Measurements from ENCODE around the gene TNRC18. TPM values are rescaled to one million over a fixed set of nuclear protein-coding genes. Genes with fewer than 3 reads are reported as not detected.
"Not testable (repeated sequence)": the region's sequence is repeated elsewhere in the genome, so short reads cannot be mapped to it uniquely, and the experiment has no call there.

The TNRC18 gene
- total RNA-seq, 2 donors from 2014 or later = 67.6 to 69.0 TPM

DNA sequence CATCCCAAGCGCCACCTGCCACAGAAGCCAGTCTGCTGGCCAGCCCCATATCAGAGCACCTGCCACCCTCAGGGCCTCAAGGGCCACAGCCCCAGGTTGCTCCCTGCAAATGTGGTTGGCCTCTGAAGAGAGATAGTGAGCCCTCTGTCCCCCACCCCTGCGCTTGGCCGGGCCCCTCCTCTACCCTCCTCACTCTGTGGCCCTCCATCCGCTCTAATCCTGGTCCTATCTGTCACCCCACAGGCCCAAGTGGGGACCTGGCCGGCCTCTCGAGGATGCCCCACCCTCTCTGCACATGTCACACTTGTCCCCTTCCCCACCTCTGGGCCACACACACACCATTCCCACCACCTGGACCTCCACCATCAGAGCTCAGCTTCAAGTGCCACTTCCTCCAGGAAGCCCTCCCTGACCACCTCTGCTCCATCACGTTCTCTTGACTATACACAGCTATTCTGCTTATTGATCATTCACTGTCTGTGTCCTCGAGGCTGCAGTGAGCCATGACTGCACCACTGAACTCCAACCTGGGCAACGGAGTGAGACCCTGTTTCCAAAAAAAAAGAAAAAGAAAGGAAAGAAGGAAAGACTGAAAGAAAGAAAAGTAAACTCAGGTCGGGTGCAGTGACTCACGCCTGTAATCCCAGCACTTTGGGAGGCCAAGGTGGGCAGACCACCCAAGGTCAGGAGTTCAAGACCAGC is 42.4 kb downstream of the TNRC18 start:
- Mint-ChIP-seq H3K4me3 (no peak overlapping the region), H3K27ac (no peak overlapping the region), H3K36me3 (ENCODE audit: insufficient read depth in 2 of 2) (peaks cover 0 to 1% of the 10 kb centered on the region in 2 donors), H3K27me3 (ENCODE audit: low read depth) (no peaks in the 10 kb centered on the region), H3K4me1 (ENCODE audit: low read depth) (peaks cover 11% of the 10 kb centered on the region), H3K9me3 (no peaks in the 10 kb centered on the region)
- DNase-seq = no peak
- ATAC-seq (replicated peaks in 1 of 2) = no peak

DNA sequence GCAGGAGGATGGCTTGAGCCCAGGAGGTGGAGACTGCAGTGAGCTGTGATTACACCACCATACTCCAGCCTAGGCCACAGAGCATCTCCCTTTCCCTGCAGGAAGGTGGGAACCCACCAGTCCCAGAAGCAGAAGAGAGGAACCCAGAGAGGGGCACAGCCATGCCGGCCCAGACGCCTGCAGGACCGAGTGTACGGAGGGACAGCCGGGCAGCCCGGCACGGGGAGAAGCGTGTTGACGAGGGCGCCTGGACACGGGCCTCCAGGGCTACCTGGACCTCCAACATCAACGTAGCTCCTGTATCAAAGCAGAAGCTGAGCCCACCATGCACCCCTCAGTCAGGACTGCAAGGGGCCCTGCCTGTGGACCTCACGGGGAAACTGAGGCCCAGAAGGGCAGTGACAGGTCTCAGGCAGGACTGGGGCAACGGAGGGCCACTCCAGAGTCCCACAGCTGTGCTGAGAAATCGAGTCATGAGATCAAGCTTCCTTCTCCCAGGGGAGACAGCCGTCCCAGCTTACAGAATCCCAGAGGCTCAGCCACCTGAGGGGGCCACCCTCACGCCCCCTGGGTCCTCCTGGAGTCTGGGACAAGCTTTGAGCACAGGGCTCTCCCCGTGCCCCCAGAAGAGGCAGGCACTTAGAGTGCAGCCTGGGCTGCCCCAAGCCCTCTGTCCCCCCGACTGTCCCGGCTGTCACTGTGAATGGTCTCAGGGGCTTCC is 43.1 kb downstream of the TNRC18 start:
- Mint-ChIP-seq H3K36me3 (ENCODE audit: insufficient read depth in 2 of 2) (peaks cover 0 to 1% of the 10 kb centered on the region in 2 donors), H3K4me1 (ENCODE audit: low read depth) (peaks cover 11% of the 10 kb centered on the region), H3K27me3 (ENCODE audit: low read depth) (no peaks in the 10 kb centered on the region), H3K4me3 (no peak overlapping the region), H3K27ac (no peak overlapping the region), H3K9me3 (no peaks in the 10 kb centered on the region)
- DNase-seq = no peak
- no peak for ATAC-seq (replicated peaks in 1 of 2)

DNA sequence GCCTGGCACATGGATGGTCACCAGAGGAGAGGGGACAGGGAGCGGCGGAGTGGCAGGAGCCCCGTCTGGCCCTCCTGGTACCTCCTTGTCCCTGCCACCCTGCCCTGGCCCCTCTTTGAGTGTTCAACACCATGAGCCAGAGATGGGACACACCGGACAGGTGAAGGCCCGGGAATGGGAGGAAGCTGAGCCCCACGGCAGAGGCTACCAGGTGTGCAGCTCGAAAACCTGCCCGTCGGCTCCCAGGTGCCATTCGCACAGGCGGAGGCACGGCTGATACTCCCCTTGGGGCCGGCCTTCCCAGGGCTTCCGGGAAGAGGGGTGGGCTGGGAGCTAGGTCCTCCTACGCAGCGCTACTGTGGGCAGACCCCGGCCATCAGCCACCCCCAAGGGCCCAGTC is 44.1 kb downstream of the TNRC18 start:
- H3K9me3 Mint-ChIP-seq = no peaks in the 10 kb centered on the region
- peaks cover 11% of the 10 kb centered on the region for H3K4me1 Mint-ChIP-seq (ENCODE audit: low read depth)
- peaks cover 0 to 1% of the 10 kb centered on the region in 2 donors for H3K36me3 Mint-ChIP-seq (ENCODE audit: insufficient read depth in 2 of 2)
- no peak overlapping the region for H3K4me3 Mint-ChIP-seq
- ATAC-seq (replicated peaks in 1 of 2) (no peak), DNase-seq (no peak)
- no peak overlapping the region for H3K27ac Mint-ChIP-seq
- H3K27me3 Mint-ChIP-seq (ENCODE audit: low read depth) = no peaks in the 10 kb centered on the region

GRCh38 chr7:5377816-5378215 is 45.8 kb downstream of the TNRC18 start:
- no peak overlapping the region for H3K27ac Mint-ChIP-seq
- peaks cover 5% of the 10 kb centered on the region for H3K4me1 Mint-ChIP-seq (ENCODE audit: low read depth)
- no peaks in the 10 kb centered on the region for H3K9me3 Mint-ChIP-seq
- peaks cover 0 to 10% of the 10 kb centered on the region in 2 donors for H3K36me3 Mint-ChIP-seq (ENCODE audit: insufficient read depth in 2 of 2)
- ATAC-seq (replicated peaks in 1 of 2) = no peak
- H3K27me3 Mint-ChIP-seq (ENCODE audit: low read depth) = no peaks in the 10 kb centered on the region
- no peak for DNase-seq
- no peak overlapping the region for H3K4me3 Mint-ChIP-seq

- Mint-ChIP-seq H3K36me3 (ENCODE audit: insufficient read depth in 2 of 2) (peaks cover 0 to 12% of the 10 kb centered on the region in 2 donors), H3K9me3 (no peaks in the 10 kb centered on the region), H3K4me3 (no peak overlapping the region), H3K4me1 (ENCODE audit: low read depth) (peaks cover 5% of the 10 kb centered on the region), H3K27me3 (ENCODE audit: low read depth) (no peaks in the 10 kb centered on the region), H3K27ac (no peak overlapping the region)
- DNase-seq (no peak), ATAC-seq (replicated peaks in 1 of 2) (no peak)
Observed at GRCh38 chr7:5377279-5377678, 46.4 kb downstream of the TNRC18 start.

GRCh38 chr7:5375925-5376324 is 47.7 kb downstream of the TNRC18 start:
- Mint-ChIP-seq H3K4me1 (ENCODE audit: low read depth) (no peaks in the 10 kb centered on the region), H3K9me3 (no peaks in the 10 kb centered on the region), H3K27ac (no peak overlapping the region), H3K27me3 (ENCODE audit: low read depth) (no peaks in the 10 kb centered on the region), H3K36me3 (ENCODE audit: insufficient read depth in 2 of 2) (peaks cover 0 to 12% of the 10 kb centered on the region in 2 donors), H3K4me3 (no peak overlapping the region)
- no peak for DNase-seq
- ATAC-seq (replicated peaks in 1 of 2) = peak in 1 of 2 donors; percentile 18

DNA sequence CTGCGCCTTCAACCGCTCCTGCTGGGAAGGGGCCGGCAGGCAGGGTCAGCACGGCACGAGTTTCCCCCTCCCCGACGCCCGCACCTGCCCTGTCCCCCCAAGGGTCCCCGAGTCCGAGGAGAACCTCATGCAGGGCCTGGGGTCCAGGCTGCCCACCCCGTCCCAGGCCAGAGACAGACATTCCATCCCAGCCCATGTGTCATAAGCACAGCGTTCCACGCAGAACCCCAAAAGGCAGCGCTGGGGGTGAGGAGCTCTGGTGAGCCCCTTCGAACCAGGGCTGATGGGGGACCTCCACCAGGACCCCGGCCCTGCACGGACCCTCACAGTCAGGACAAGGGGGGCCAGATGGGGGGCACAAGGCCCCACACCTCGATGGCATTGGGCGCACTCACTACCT is 49.2 kb downstream of the TNRC18 start:
- Mint-ChIP-seq H3K27me3 (ENCODE audit: low read depth) (no peaks in the 10 kb centered on the region), H3K9me3 (no peaks in the 10 kb centered on the region), H3K4me3 (no peak overlapping the region), H3K36me3 (ENCODE audit: insufficient read depth in 2 of 2) (peaks cover 2 to 12% of the 10 kb centered on the region in 2 donors), H3K4me1 (ENCODE audit: low read depth) (no peaks in the 10 kb centered on the region), H3K27ac (no peak overlapping the region)
- ATAC-seq (replicated peaks in 1 of 2) (no peak), DNase-seq (no peak)

DNA sequence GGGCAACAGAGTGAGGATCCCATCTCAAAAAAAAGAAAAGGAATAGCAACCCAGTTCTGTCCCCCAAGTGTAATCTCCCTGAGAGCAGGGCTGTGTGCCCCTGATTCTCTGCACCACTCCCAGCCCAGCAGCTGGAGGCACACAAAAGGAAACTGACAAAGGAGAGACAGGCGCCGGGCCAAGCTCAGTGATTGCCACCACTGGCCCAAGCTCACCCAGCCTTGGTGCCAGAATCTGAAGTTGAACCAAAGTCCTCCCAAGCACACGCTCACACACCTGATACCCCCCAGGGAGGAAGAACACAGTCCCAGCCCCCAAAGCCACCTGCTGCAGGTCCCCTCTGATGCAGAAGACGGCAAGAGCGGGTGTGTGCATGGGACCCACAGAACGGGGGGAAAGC is 50.3 kb downstream of the TNRC18 start:
- Mint-ChIP-seq H3K4me3 (no peak overlapping the region), H3K27me3 (ENCODE audit: low read depth) (no peaks in the 10 kb centered on the region), H3K27ac (no peak overlapping the region)

GRCh38 chr7:5370454-5371353 is 52.9 kb downstream of the TNRC18 start:
- no peaks in the 10 kb centered on the region for H3K9me3 Mint-ChIP-seq
- ATAC-seq (replicated peaks in 1 of 2) (no peak), DNase-seq (no peak)
- H3K27me3 Mint-ChIP-seq (ENCODE audit: low read depth) = no peaks in the 10 kb centered on the region
- no peak overlapping the region for H3K4me3 Mint-ChIP-seq
- no peak overlapping the region for H3K27ac Mint-ChIP-seq
- H3K36me3 Mint-ChIP-seq (ENCODE audit: insufficient read depth in 2 of 2) = peaks cover 3 to 14% of the 10 kb centered on the region in 2 donors
- peaks cover 5% of the 10 kb centered on the region for H3K4me1 Mint-ChIP-seq (ENCODE audit: low read depth)

More for the DNA sequence above, 50.3 kb downstream of the TNRC18 start:
- Mint-ChIP-seq H3K9me3 (no peaks in the 10 kb centered on the region), H3K4me1 (ENCODE audit: low read depth) (no peaks in the 10 kb centered on the region), H3K36me3 (ENCODE audit: insufficient read depth in 2 of 2) (peaks cover 2 to 11% of the 10 kb centered on the region in 2 donors)
- ATAC-seq (replicated peaks in 1 of 2) (no peak), DNase-seq (no peak)

DNA sequence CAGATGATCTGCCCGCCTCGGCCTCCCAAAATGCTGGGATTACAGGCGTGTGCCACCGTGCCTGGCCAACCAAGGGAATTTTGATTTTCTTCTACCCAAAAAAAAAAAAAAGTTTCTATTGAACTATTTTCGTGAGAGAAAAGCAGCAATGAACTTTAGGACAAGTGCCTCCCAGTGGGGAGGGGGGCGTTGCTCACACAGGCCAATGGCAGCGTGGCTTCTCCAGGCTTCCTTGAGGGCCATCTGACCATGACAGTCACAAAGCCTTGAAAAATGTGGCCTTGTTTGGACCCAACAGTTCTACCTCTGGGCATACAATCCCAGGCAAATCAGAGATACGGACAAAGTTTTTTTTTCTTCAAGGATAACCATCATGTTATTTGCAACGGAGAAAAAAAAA is 56.0 kb downstream of the TNRC18 start:
- peaks cover 3 to 9% of the 10 kb centered on the region in 2 donors for H3K36me3 Mint-ChIP-seq (ENCODE audit: insufficient read depth in 2 of 2)
- no peaks in the 10 kb centered on the region for H3K9me3 Mint-ChIP-seq
- peaks cover 15% of the 10 kb centered on the region for H3K4me1 Mint-ChIP-seq (ENCODE audit: low read depth)
- H3K27ac Mint-ChIP-seq = no peak overlapping the region
- H3K4me3 Mint-ChIP-seq = no peak overlapping the region
- ATAC-seq (replicated peaks in 1 of 2) (no peak), DNase-seq (no peak)
- H3K27me3 Mint-ChIP-seq (ENCODE audit: low read depth) = no peaks in the 10 kb centered on the region

DNA sequence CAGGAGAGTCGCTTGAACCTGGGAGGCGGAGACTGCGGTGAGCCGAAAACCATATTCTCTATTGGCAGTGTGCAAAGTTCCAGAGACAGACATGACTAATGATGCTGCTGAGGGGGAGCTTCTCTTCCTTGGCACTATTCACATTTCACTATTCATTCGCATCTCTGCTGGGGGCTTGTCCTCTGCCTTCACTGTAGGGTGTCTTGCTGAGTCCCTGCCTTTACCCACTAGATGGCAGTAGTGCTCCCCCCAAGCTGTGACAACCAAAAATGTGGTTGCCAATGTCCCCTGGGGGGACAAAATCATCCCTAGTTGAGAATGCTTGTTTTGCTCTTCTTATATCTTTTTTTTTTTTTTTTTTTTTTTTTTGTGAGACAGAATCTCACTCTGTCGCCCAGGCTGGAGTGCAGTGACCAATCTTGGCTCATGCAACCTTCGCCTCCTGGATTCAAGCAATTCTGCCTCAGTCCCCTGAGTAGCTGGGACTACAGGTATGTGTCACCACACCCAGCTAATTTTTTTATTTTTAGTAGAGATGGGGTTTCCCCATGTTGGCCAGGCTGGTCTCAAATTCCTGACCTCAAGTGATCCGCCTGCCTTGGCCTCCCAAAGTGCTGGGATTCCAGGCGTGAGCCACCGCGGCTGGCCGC is 57.5 kb downstream of the TNRC18 start:
- ATAC-seq (replicated peaks in 1 of 2) = peak; percentile 76 to 78
- not testable (repeated sequence) for H3K4me3 Mint-ChIP-seq; H3K9me3 Mint-ChIP-seq; H3K36me3 Mint-ChIP-seq (ENCODE audit: insufficient read depth in 2 of 2); H3K27ac Mint-ChIP-seq; H3K27me3 Mint-ChIP-seq (ENCODE audit: low read depth)
- peaks cover 15% of the 10 kb centered on the region for H3K4me1 Mint-ChIP-seq (ENCODE audit: low read depth)
- peak; percentile 61 to 67 for DNase-seq

GRCh38 chr7:5363729-5364128 is 59.9 kb downstream of the TNRC18 start:
- H3K36me3 Mint-ChIP-seq (ENCODE audit: insufficient read depth in 2 of 2) = peaks cover 4 to 6% of the 10 kb centered on the region in 2 donors
- DNase-seq (no peak), ATAC-seq (replicated peaks in 1 of 2) (peak in 1 of 2 donors; percentile 60)
- H3K27me3 Mint-ChIP-seq (ENCODE audit: low read depth) = no peaks in the 10 kb centered on the region
- peaks cover 15% of the 10 kb centered on the region for H3K4me1 Mint-ChIP-seq (ENCODE audit: low read depth)
- H3K9me3 Mint-ChIP-seq = no peaks in the 10 kb centered on the region
- peak overlapping the region; percentile 44 to 67 for H3K4me3 Mint-ChIP-seq
- H3K27ac Mint-ChIP-seq = peak overlapping the region; percentile 81
